ENCODE data around the gene SFT2D1.

Gene SFT2D1

GRCh38 chr6:166325383-166326042, 16.8 kb downstream of the SFT2D1 start:
- TF ChIP-seq, protein P1, sequence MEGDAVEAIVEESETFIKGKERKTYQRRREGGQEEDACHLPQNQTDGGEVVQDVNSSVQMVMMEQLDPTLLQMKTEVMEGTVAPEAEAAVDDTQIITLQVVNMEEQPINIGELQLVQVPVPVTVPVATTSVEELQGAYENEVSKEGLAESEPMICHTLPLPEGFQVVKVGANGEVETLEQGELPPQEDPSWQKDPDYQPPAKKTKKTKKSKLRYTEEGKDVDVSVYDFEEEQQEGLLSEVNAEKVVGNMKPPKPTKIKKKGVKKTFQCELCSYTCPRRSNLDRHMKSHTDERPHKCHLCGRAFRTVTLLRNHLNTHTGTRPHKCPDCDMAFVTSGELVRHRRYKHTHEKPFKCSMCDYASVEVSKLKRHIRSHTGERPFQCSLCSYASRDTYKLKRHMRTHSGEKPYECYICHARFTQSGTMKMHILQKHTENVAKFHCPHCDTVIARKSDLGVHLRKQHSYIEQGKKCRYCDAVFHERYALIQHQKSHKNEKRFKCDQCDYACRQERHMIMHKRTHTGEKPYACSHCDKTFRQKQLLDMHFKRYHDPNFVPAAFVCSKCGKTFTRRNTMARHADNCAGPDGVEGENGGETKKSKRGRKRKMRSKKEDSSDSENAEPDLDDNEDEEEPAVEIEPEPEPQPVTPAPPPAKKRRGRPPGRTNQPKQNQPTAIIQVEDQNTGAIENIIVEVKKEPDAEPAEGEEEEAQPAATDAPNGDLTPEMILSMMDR (conservative IDR thresholded peaks at IDR 0.05; ENCODE audit: control insufficient read depth, insufficient read depth, low read depth, low read length), result no peak
- no peak overlapping the region for H3K4me3 ChIP-seq (ENCODE audit: control insufficient read depth, low read depth, low read length)
- no peak for DNase-seq (ENCODE audit: low read depth)

DNA sequence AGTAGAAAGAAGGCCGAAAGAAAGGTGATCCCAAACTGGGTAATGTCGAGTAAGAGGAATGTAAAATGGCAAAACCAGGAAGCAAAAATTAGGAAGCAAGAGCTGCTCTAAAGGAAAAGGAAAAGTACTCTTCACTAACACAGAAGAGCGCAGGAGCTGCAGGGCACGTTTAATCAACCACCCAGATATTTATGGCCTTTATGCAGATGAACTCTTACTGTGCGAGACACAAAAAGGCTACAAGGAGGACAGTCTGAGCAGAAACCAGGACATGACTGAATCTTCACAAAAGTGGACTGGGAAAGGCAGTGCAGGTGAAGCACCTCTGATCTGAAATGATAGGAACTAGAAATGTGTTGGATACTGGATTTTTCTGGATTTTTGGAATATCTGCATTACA, 18.9 kb downstream of the SFT2D1 start:
- no peak overlapping the region for H3K4me3 ChIP-seq (ENCODE audit: control insufficient read depth, low read depth, low read length)
- no peak for DNase-seq (ENCODE audit: low read depth)
- TF ChIP-seq, protein P1 (conservative IDR thresholded peaks at IDR 0.05; ENCODE audit: control insufficient read depth, insufficient read depth, low read depth, low read length), result no peak

DNA sequence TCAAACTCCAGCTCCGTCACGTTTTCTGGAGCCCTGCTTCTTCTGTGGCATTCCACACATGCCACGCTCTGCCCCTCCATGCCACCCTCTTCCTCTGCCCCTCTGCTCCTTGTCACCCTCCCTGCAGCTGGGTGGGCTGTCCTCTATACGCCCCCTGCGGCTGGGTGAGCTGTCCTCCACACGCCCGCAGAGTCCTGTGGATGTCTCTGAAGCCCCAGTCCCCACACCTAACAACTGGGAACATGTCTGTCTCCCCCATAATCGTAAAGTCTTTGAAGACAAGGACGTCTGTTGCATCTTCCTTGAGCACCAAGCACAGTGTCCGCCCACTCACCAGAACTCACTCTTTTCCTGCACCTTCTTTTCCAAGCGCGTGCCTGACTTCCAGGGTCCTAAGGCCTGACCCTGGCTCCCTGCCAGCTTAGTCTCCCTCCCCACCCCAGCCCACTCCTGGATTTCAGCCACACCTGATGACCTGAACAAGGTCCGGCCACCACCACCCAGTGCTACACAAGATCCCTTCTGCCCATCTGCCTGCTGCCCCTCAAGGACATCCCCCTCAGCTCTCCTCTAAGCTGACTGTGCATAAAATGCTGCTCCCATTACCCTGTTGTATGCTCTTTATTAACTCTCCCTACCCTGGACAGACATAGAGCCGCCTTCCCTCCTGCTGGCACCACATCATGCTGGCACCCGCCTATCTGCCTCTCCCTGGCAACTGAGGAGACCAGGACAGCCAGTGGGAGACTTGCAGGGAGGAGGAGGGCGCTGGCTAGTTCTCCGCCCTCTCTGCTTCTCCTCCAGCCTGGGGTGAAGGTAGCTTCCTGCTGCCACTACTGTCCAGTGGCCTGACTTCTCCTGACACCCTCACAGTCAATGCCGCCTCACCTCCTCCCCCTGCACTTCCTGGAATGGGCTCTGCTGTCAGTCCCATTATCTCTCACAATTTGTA, 23.4 kb downstream of the SFT2D1 start:
- DNase-seq (ENCODE audit: low read depth), result no peak
- no peak overlapping the region for H3K4me3 ChIP-seq (ENCODE audit: control insufficient read depth, low read depth, low read length)
- TF ChIP-seq, protein P1 (conservative IDR thresholded peaks at IDR 0.05; ENCODE audit: control insufficient read depth, insufficient read depth, low read depth, low read length), result no peak

DNA sequence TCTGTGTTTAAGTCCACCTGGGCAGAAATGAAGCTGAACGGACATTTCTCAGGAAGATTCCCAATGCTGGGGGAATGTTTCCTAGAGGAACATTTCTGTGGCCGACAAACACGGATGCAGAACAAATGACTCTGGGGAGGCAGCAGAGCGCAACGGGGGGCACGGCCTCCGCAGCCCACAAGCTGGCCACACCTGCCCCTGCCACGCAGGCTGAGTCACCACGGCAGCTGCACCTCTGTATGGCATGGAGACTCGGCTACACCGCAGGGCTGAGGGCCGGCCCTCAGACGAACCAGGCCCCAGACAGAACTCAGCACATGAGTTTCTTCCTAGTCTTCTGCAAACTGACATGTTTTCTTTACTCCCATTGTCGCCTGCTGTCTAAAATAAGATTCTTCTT, 24.1 kb downstream of the SFT2D1 start:
- DNase-seq (ENCODE audit: low read depth), result no peak
- TF ChIP-seq, protein P1 (conservative IDR thresholded peaks at IDR 0.05; ENCODE audit: control insufficient read depth, insufficient read depth, low read depth, low read length), result no peak
- no peak overlapping the region for H3K4me3 ChIP-seq (ENCODE audit: control insufficient read depth, low read depth, low read length)

GRCh38 chr6:166317261-166318212, 24.8 kb downstream of the SFT2D1 start:
- TF ChIP-seq, protein P1 (conservative IDR thresholded peaks at IDR 0.05; ENCODE audit: control insufficient read depth, insufficient read depth, low read depth, low read length), result no peak
- no peak overlapping the region for H3K4me3 ChIP-seq (ENCODE audit: control insufficient read depth, low read depth, low read length)
- DNase-seq (ENCODE audit: low read depth), result no peak

DNA sequence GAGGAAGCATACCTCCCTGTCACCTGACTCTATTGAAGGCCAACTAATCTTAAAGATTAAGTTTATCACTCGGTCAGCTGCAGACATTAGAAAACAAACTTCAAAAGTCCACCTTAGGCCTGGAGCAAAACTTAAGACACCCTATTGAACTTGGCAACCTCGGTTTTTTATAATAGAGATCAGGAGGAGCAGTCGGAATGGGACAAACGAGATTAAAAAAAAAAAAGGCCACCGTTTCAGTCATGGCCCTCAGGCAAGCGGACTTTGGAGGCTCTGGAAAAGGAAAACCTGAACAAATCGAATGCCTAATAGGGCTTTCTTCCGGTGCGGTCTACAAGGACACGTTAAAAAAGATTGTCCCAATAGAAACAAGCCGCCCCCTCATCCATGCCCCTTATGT, 26.9 kb downstream of the SFT2D1 start:
- TF ChIP-seq, protein P1 (conservative IDR thresholded peaks at IDR 0.05; ENCODE audit: control insufficient read depth, insufficient read depth, low read depth, low read length), result no peak
- no peak overlapping the region for H3K4me3 ChIP-seq (ENCODE audit: control insufficient read depth, low read depth, low read length)
- no peak for DNase-seq (ENCODE audit: low read depth)
